Measurements from ENCODE around the gene ARPC2.

- no peak for TF ChIP-seq CTCF (conservative IDR thresholded peaks at IDR 0.05)
- TF ChIP-seq EZH2 (IDR thresholded peaks at IDR 0.05; ENCODE audit: low read depth), result no peak
Observed at GRCh38 chr2:218274586-218274985, 57.6 kb downstream of the ARPC2 start.
